ENCODE results near the gene EXOC3. TPM values are rescaled to one million over a fixed set of nuclear protein-coding genes. Genes with fewer than 3 reads are reported as not detected.

EXOC3 gene
- total and polyA plus RNA-seq, 3 experiments from 2014 or later, result 42.9 to 52.4 (median 50.2) TPM

DNA sequence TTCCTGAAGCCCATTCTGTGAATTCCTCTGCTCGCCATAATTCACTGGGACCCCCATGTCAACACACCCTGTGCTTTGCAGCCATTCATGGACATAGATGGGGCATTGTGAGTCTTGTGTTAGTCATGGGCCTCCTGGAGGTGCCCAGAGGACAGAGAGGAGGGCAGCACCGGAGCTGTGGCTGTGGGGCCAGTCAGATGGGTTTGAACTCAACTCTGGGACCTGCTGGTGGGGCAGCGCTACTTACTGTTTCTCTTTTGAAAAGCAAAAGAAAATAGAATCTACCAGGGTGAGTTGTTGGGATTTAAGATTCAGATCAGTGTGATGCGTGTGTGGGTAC, 11.3 kb upstream of the EXOC3 start:
- ChIA-PET CTCF (interaction anchor here (1.4 to 2.8 kb wide), 4 partner anchors 13 to 243 kb away, joined by 3 to 23 read pairs (median 6); no protein-coding TSS in a partner anchor), POLR2A (no interaction called here)
- no peak overlapping the region for H3K4me3 Mint-ChIP-seq
- no peak overlapping the region for H3K4me3 ChIP-seq (ENCODE audit: low read length)
- no peaks in the 10 kb centered on the region for H3K9me3 Mint-ChIP-seq
- H3K27ac Mint-ChIP-seq, result no peak overlapping the region
- H3K36me3 ChIP-seq (ENCODE audit: insufficient read depth, low read length), result no peaks in the 10 kb centered on the region
- no peaks in the 10 kb centered on the region for H3K9me3 ChIP-seq (ENCODE audit: low read length)
- no peak for DNase-seq
- H3K27me3 ChIP-seq (ENCODE audit: insufficient read depth, low read length, poor library complexity, severe bottlenecking), result no peaks in the 10 kb centered on the region
- H3K36me3 Mint-ChIP-seq, result no peaks in the 10 kb centered on the region
- H3K4me1 ChIP-seq (ENCODE audit: insufficient read depth, low read length), result no peaks in the 10 kb centered on the region
- H3K4me1 Mint-ChIP-seq, result no peaks in the 10 kb centered on the region
- no peak overlapping the region for H3K27ac ChIP-seq (ENCODE audit: low read depth, low read length)
- H3K27me3 Mint-ChIP-seq, result peaks cover 2 to 22% of the 10 kb centered on the region in 2 donors

GRCh38 chr5:432201-432927, 10.6 kb upstream of the EXOC3 start:
- no peaks in the 10 kb centered on the region for H3K9me3 ChIP-seq (ENCODE audit: low read length)
- Mint-ChIP-seq H3K4me3 (no peak overlapping the region), H3K27ac (no peak overlapping the region), H3K27me3 (peaks cover 2 to 28% of the 10 kb centered on the region in 2 donors), H3K4me1 (no peaks in the 10 kb centered on the region), H3K9me3 (no peaks in the 10 kb centered on the region), H3K36me3 (no peaks in the 10 kb centered on the region)
- no peaks in the 10 kb centered on the region for H3K36me3 ChIP-seq (ENCODE audit: insufficient read depth, low read length)
- no peaks in the 10 kb centered on the region for H3K27me3 ChIP-seq (ENCODE audit: insufficient read depth, low read length, poor library complexity, severe bottlenecking)
- CTCF ChIA-PET, result interaction anchor here (2.8 kb wide), 1 partner anchor 116 kb away, joined by 23 read pairs; no protein-coding TSS in a partner anchor
- H3K27ac ChIP-seq (ENCODE audit: low read depth, low read length), result no peak overlapping the region
- H3K4me1 ChIP-seq (ENCODE audit: insufficient read depth, low read length), result no peaks in the 10 kb centered on the region
- no peak overlapping the region for H3K4me3 ChIP-seq (ENCODE audit: low read length)
- no peak for DNase-seq
- POLR2A ChIA-PET, result no interaction called here

DNA sequence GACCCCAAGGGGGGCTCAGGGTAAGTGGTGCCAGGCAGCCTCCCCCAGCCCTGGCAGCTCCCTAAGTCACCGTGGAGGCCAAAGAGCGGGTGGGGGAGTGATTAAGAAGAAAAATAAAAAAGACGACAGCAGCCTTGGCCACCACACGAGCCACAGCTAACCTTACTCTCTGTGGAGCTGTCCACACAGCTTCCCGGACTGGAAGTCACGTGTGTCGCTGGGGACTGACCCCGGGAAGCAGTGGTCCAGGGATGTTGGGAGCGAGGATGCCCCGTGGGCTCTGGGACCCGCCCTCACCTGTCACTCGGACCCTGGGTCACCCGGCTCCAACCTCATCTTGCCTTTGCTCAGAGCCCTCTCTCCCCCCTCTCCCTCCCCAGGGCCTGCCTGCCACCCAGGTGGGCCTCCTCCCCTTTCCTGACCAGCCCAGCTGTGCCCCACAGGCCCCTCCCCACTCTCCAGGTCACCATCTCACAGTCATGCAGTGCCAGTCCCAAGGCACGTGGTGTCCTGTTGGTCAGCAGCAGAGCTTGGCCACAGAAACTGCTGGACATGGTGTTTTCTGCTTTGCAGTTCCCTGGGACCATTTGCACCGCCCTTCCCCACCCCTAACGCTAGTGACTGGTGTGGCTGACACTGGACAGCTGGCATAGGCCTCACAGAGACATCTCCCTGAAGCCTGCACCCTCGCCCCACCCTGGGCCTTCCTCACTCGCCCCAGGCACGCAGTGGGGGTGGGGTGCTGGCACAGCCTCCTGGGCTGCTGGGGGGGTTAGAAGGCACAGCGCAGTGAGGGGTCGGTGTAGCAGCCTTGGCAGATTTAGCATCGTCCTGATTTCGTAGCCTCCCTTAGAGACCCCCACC, 9.8 kb upstream of the EXOC3 start:
- no peak overlapping the region for H3K4me3 Mint-ChIP-seq
- Histone ChIP-seq H3K27me3 (ENCODE audit: insufficient read depth, low read length, poor library complexity, severe bottlenecking) (no peaks in the 10 kb centered on the region), H3K4me1 (ENCODE audit: insufficient read depth, low read length) (no peaks in the 10 kb centered on the region), H3K4me3 (ENCODE audit: low read length) (no peak overlapping the region), H3K36me3 (ENCODE audit: insufficient read depth, low read length) (no peaks in the 10 kb centered on the region), H3K9me3 (ENCODE audit: low read length) (no peaks in the 10 kb centered on the region), H3K27ac (ENCODE audit: low read depth, low read length) (no peak overlapping the region)
- H3K9me3 Mint-ChIP-seq, result no peaks in the 10 kb centered on the region
- DNase-seq, result no peak
- ChIA-PET CTCF (interaction anchor here (0.7 to 2.8 kb wide), 3 partner anchors 9 to 117 kb away, joined by 3 to 23 read pairs (median 4); no protein-coding TSS in a partner anchor), POLR2A (no interaction called here)
- H3K4me1 Mint-ChIP-seq, result no peaks in the 10 kb centered on the region
- no peak overlapping the region for H3K27ac Mint-ChIP-seq
- H3K27me3 Mint-ChIP-seq, result peaks cover 2 to 28% of the 10 kb centered on the region in 2 donors
- H3K36me3 Mint-ChIP-seq, result no peaks in the 10 kb centered on the region

- Mint-ChIP-seq H3K36me3 (no peaks in the 10 kb centered on the region), H3K4me1 (no peaks in the 10 kb centered on the region), H3K4me3 (no peak overlapping the region), H3K27ac (no peak overlapping the region), H3K9me3 (no peaks in the 10 kb centered on the region), H3K27me3 (peaks cover 2 to 28% of the 10 kb centered on the region in 2 donors)
- Histone ChIP-seq H3K9me3 (ENCODE audit: low read length) (no peaks in the 10 kb centered on the region), H3K4me3 (ENCODE audit: low read length) (no peak overlapping the region), H3K36me3 (ENCODE audit: insufficient read depth, low read length) (no peaks in the 10 kb centered on the region), H3K27ac (ENCODE audit: low read depth, low read length) (no peak overlapping the region), H3K27me3 (ENCODE audit: insufficient read depth, low read length, poor library complexity, severe bottlenecking) (no peaks in the 10 kb centered on the region), H3K4me1 (ENCODE audit: insufficient read depth, low read length) (no peaks in the 10 kb centered on the region)
- no peak for DNase-seq
- CTCF ChIA-PET, result interaction anchor here (1.5 to 1.9 kb wide), 2 partner anchors 8 to 11 kb away, joined by 3 to 4 read pairs; no protein-coding TSS in a partner anchor
- POLR2A ChIA-PET, result no interaction called here
Observed at GRCh38 chr5:433836-434235, 9.1 kb upstream of the EXOC3 start.

DNA sequence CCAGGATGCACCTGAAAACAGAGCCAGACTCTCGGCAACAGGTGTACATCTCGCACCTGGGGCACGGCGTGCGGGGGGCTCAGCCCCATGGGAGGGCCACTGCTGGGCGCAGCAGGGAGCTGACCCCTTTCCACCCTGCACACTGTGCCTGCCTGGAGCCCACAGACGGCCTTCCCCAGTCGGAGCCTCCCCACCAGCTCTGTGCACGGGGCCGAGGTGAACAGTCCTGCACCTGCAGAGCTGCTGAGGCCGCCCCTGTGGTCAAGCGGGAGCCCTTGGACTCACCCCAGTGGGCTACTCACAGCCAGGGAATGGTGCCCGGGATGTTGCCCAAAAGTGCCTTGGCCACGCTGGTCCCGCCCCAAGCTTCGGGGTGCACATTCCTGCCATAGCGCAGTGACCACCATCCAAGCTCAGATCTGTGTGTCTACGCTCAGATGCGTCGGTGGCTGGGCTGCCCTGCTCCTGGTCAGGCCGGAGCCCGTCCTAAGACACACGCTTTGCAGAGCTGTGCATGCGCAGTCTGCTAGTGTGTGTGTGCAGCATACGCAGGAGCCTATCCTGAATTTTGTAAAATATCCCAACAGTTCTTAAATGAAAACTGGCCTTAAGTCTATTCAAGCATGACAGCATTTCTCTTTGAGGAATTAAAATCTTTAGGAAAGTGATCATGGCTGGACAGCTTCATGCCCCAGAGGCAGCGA, 8.4 kb upstream of the EXOC3 start:
- H3K27ac ChIP-seq (ENCODE audit: low read depth, low read length), result no peak overlapping the region
- no peak overlapping the region for H3K27ac Mint-ChIP-seq
- H3K27me3 Mint-ChIP-seq, result peaks cover 2 to 25% of the 10 kb centered on the region in 2 donors
- H3K36me3 Mint-ChIP-seq, result no peaks in the 10 kb centered on the region
- no peaks in the 10 kb centered on the region for H3K9me3 Mint-ChIP-seq
- no peak overlapping the region for H3K4me3 ChIP-seq (ENCODE audit: low read length)
- H3K4me1 ChIP-seq (ENCODE audit: insufficient read depth, low read length), result no peaks in the 10 kb centered on the region
- H3K9me3 ChIP-seq (ENCODE audit: low read length), result no peaks in the 10 kb centered on the region
- ChIA-PET POLR2A (no interaction called here), CTCF (interaction anchor here (1.5 to 1.9 kb wide), 2 partner anchors 9 to 11 kb away, joined by 3 to 4 read pairs; no protein-coding TSS in a partner anchor)
- H3K36me3 ChIP-seq (ENCODE audit: insufficient read depth, low read length), result no peaks in the 10 kb centered on the region
- H3K4me3 Mint-ChIP-seq, result no peak overlapping the region
- no peaks in the 10 kb centered on the region for H3K4me1 Mint-ChIP-seq
- no peak for DNase-seq
- no peaks in the 10 kb centered on the region for H3K27me3 ChIP-seq (ENCODE audit: insufficient read depth, low read length, poor library complexity, severe bottlenecking)

DNA sequence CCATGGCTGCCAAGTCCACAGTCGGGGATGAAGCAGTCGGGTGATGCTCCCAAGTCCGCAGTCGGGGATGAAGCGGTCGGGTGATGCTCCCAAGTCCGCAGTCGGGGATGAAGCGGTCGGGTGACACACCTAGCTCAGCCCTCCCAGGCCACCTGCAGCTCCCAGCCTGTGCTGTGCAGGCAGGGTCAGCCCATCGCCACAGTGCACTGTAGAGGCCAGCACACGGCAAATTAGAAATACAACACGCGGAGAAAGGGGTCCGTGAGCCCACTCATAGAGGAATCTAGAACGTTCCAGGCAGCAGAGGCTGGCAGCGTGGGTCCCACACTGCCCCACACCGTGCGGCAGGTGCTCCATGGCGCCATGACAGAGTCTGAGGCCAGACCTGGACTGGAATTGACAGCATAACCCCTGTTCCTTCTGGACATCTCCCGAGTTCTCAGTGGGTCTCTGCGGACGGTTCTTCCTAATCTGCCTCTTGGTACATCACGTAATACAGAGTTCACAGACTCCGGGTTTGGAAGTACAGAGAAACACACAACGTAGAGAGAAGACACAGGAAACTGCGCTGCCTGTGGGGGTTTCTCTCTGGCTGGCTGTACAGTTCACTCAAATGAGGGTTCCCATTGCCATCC, 7.7 kb upstream of the EXOC3 start:
- no peak for DNase-seq

GRCh38 chr5:435961-436640, 6.9 kb upstream of the EXOC3 start:
- H3K4me3 Mint-ChIP-seq, result peak overlapping the region in 1 of 7 donors; percentile 59
- no peak for DNase-seq
- POLR2A ChIA-PET, result no interaction called here
- CTCF ChIA-PET, result interaction anchor here (0.9 kb wide), 1 partner anchor 11 kb away, joined by 3 read pairs; no protein-coding TSS in a partner anchor
- H3K27ac Mint-ChIP-seq, result peak overlapping the region in 1 of 8 donors; percentile 66
- no peaks in the 10 kb centered on the region for H3K27me3 ChIP-seq (ENCODE audit: insufficient read depth, low read length, poor library complexity, severe bottlenecking)
- H3K36me3 Mint-ChIP-seq, result no peaks in the 10 kb centered on the region
- H3K27me3 Mint-ChIP-seq, result peaks cover 2 to 22% of the 10 kb centered on the region in 2 donors
- H3K4me1 ChIP-seq (ENCODE audit: insufficient read depth, low read length), result no peaks in the 10 kb centered on the region
- H3K27ac ChIP-seq (ENCODE audit: low read depth, low read length), result no peak overlapping the region
- H3K4me3 ChIP-seq (ENCODE audit: low read length), result no peak overlapping the region
- H3K36me3 ChIP-seq (ENCODE audit: insufficient read depth, low read length), result no peaks in the 10 kb centered on the region
- no peaks in the 10 kb centered on the region for H3K9me3 Mint-ChIP-seq
- H3K9me3 ChIP-seq (ENCODE audit: low read length), result no peaks in the 10 kb centered on the region
- no peaks in the 10 kb centered on the region for H3K4me1 Mint-ChIP-seq

More for the DNA sequence above, 7.7 kb upstream of the EXOC3 start:
- H3K27me3 ChIP-seq (ENCODE audit: insufficient read depth, low read length, poor library complexity, severe bottlenecking), result no peaks in the 10 kb centered on the region
- H3K4me3 Mint-ChIP-seq, result peak overlapping the region in 1 of 7 donors; percentile 59
- ChIA-PET POLR2A (no interaction called here), CTCF (interaction anchor here (0.9 to 1.5 kb wide), 2 partner anchors 10 to 11 kb away, joined by 3 read pairs; no protein-coding TSS in a partner anchor)
- H3K4me1 ChIP-seq (ENCODE audit: insufficient read depth, low read length), result no peaks in the 10 kb centered on the region
- H3K27ac Mint-ChIP-seq, result no peak overlapping the region
- H3K27ac ChIP-seq (ENCODE audit: low read depth, low read length), result no peak overlapping the region
- H3K9me3 Mint-ChIP-seq, result no peaks in the 10 kb centered on the region
- H3K27me3 Mint-ChIP-seq, result peaks cover 2 to 22% of the 10 kb centered on the region in 2 donors
- no peaks in the 10 kb centered on the region for H3K36me3 Mint-ChIP-seq
- H3K4me1 Mint-ChIP-seq, result no peaks in the 10 kb centered on the region
- no peak overlapping the region for H3K4me3 ChIP-seq (ENCODE audit: low read length)
- H3K36me3 ChIP-seq (ENCODE audit: insufficient read depth, low read length), result no peaks in the 10 kb centered on the region
- no peaks in the 10 kb centered on the region for H3K9me3 ChIP-seq (ENCODE audit: low read length)

Data from CD8-positive, alpha-beta memory T cell (primary cell).